Muscle of leg (tissue), 11 donors: ENCODE data around the gene OSBP2. TPM values are rescaled to one million over a fixed set of nuclear protein-coding genes. Genes with fewer than 3 reads are reported as not detected.

Experiments
- DNase-seq: peaks from one replicate; pipeline ENCODE4 v3.0.0; 2013
- H3K27ac ChIP-seq: one replicate; pipeline ENCODE4 v1.5.1; 2013; ENCODE audit warnings: mild to moderate bottlenecking, low read length, control low read depth
- H3K27me3 ChIP-seq: one replicate; pipeline ENCODE4 v1.6.1; 2013; ENCODE audit warnings: low read length; ENCODE audit not compliant: control insufficient read depth, insufficient read depth
- H3K36me3 ChIP-seq: one replicate; pipeline ENCODE4 v1.6.1; 2013; ENCODE audit warnings: low read length; ENCODE audit not compliant: control insufficient read depth, insufficient read depth
- H3K4me1 ChIP-seq: one replicate; pipeline ENCODE4 v1.6.1; 2013; ENCODE audit warnings: low read length; ENCODE audit not compliant: control insufficient read depth, insufficient read depth
- H3K4me3 ChIP-seq: one replicate; pipeline ENCODE4 v1.5.1; 2013; ENCODE audit warnings: low read length, control low read depth
- H3K9me3 ChIP-seq: replicated peaks from 2 replicates; pipeline ENCODE4 v1.6.1; 2013; ENCODE audit warnings: low read depth, low read length; ENCODE audit not compliant: control insufficient read depth
- WGBS: methylation state at CpG from one replicate; pipeline ENCODE4 v1.1.5; 2013; ENCODE audit warnings: missing lambda C conversion rate; ENCODE audit not compliant: insufficient coverage; 5-methylcytosine and 5-hydroxymethylcytosine counted together
- polyA plus RNA-seq, 8 donors: library from polyadenylated mRNA; unstranded; fragments of 120-200 nt; gene quantifications; one replicate each; pipeline versions ENCODE4 v1.2.1 to v1.2.3, GENCODE V29; 2013; ENCODE audit warnings: inconsistent platforms in 1 of 8, low replicate concordance in 1 of 8; ENCODE audit not compliant: insufficient read length in 8 of 8, insufficient read depth in 1 of 8
- total RNA-seq: library from RNA; stranded (reverse); fragments of 120-200 nt; gene quantifications from one replicate; pipeline ENCODE4 v1.2.4, GENCODE V29; 2013

OSBP2 gene
- total and polyA plus RNA-seq, 9 donors: 2.7 to 7.5 (median 4.5) TPM

- Histone ChIP-seq H3K36me3 (peaks cover 90% of the 10 kb centered on the region), H3K4me3 (no peak overlapping the region), H3K27ac (no peak overlapping the region), H3K4me1 (no peaks in the 10 kb centered on the region), H3K27me3 (no peaks in the 10 kb centered on the region), H3K9me3 (no peaks in the 10 kb centered on the region)
- no peak for DNase-seq
- 92% methylated on average over 10 of the region's 11 CpGs for WGBS
Observed at GRCh38 chr22:30941363-30941740, 246.7 kb downstream of the OSBP2 start.

GRCh38 chr22:30943368-30943767 lies 248.7 kb downstream of the OSBP2 start:
- no peaks in the 10 kb centered on the region for H3K9me3 ChIP-seq
- no peak overlapping the region for H3K27ac ChIP-seq
- 71% methylated on average over 1 of the region's 3 CpGs for WGBS
- no peak for DNase-seq
- H3K27me3 ChIP-seq: no peaks in the 10 kb centered on the region
- H3K36me3 ChIP-seq: peaks cover 89% of the 10 kb centered on the region
- H3K4me3 ChIP-seq: no peak overlapping the region
- H3K4me1 ChIP-seq: peaks cover 5% of the 10 kb centered on the region

- 93% methylated on average over 1 of the region's 4 CpGs for WGBS
Observed at GRCh38 chr22:30944986-30945385, 250.3 kb downstream of the OSBP2 start.

GRCh38 chr22:30945653-30946052 lies 251.0 kb downstream of the OSBP2 start:
- H3K9me3 ChIP-seq: no peaks in the 10 kb centered on the region
- DNase-seq: no peak
- WGBS: 100% methylated on average over 1 of the region's 2 CpGs
- H3K36me3 ChIP-seq: peaks cover 92% of the 10 kb centered on the region
- H3K27me3 ChIP-seq: no peaks in the 10 kb centered on the region
- H3K4me1 ChIP-seq: peaks cover 5% of the 10 kb centered on the region
- H3K27ac ChIP-seq: no peak overlapping the region
- H3K4me3 ChIP-seq: no peak overlapping the region

More at GRCh38 chr22:30944986-30945385, 250.3 kb downstream of the OSBP2 start:
- Histone ChIP-seq H3K36me3 (peaks cover 92% of the 10 kb centered on the region), H3K4me3 (no peak overlapping the region), H3K27ac (no peak overlapping the region), H3K4me1 (peaks cover 5% of the 10 kb centered on the region), H3K9me3 (no peaks in the 10 kb centered on the region), H3K27me3 (no peaks in the 10 kb centered on the region)
- DNase-seq: no peak

GRCh38 chr22:30946354-30946753 lies 251.7 kb downstream of the OSBP2 start:
- H3K27ac ChIP-seq: no peak overlapping the region
- WGBS: 74% methylated on average over 7 of the region's 7 CpGs

GRCh38 chr22:30947173-30947815 lies 252.6 kb downstream of the OSBP2 start:
- no peaks in the 10 kb centered on the region for H3K9me3 ChIP-seq
- peak; percentile 34 for DNase-seq
- H3K27ac ChIP-seq: no peak overlapping the region
- peaks cover 88% of the 10 kb centered on the region for H3K36me3 ChIP-seq
- H3K4me1 ChIP-seq: peaks cover 7% of the 10 kb centered on the region
- H3K27me3 ChIP-seq: no peaks in the 10 kb centered on the region
- 49% methylated on average over 4 of the region's 5 CpGs for WGBS
- H3K4me3 ChIP-seq: no peak overlapping the region

More at GRCh38 chr22:30946354-30946753, 251.7 kb downstream of the OSBP2 start:
- H3K36me3 ChIP-seq: peaks cover 91% of the 10 kb centered on the region
- H3K9me3 ChIP-seq: no peaks in the 10 kb centered on the region
- peaks cover 5% of the 10 kb centered on the region for H3K4me1 ChIP-seq
- no peak overlapping the region for H3K4me3 ChIP-seq
- no peaks in the 10 kb centered on the region for H3K27me3 ChIP-seq
- DNase-seq: no peak

- Histone ChIP-seq H3K27me3 (no peaks in the 10 kb centered on the region), H3K4me3 (no peak overlapping the region), H3K27ac (no peak overlapping the region), H3K9me3 (no peaks in the 10 kb centered on the region), H3K36me3 (peaks cover 88% of the 10 kb centered on the region), H3K4me1 (peaks cover 9% of the 10 kb centered on the region)
- WGBS: 26% methylated on average over 2 of the region's 2 CpGs
- peak; percentile 86 for DNase-seq
Observed at GRCh38 chr22:30947816-30948454, 253.3 kb downstream of the OSBP2 start.

GRCh38 chr22:30948930-30949342 lies 254.3 kb downstream of the OSBP2 start:
- H3K4me1 ChIP-seq: peaks cover 9% of the 10 kb centered on the region
- H3K9me3 ChIP-seq: no peaks in the 10 kb centered on the region
- no peak overlapping the region for H3K4me3 ChIP-seq
- no peaks in the 10 kb centered on the region for H3K27me3 ChIP-seq
- no peak overlapping the region for H3K27ac ChIP-seq
- peaks cover 87% of the 10 kb centered on the region for H3K36me3 ChIP-seq
- whole genome bisulfite sequencing: 38% methylated on average over 3 of the region's 3 CpGs
- no peak for DNase-seq

- Histone ChIP-seq H3K27ac (no peak overlapping the region), H3K4me3 (no peak overlapping the region), H3K9me3 (no peaks in the 10 kb centered on the region), H3K36me3 (peaks cover 78% of the 10 kb centered on the region), H3K4me1 (peaks cover 9% of the 10 kb centered on the region), H3K27me3 (no peaks in the 10 kb centered on the region)
- no peak for DNase-seq
- 73% methylated on average over 5 of the region's 7 CpGs for WGBS
Observed at GRCh38 chr22:30949934-30950660, 255.4 kb downstream of the OSBP2 start.

- no peaks in the 10 kb centered on the region for H3K27me3 ChIP-seq
- no CpG with 5 or more reads among the region's 2 CpGs for WGBS
- H3K27ac ChIP-seq: no peak overlapping the region
- peaks cover 4% of the 10 kb centered on the region for H3K4me1 ChIP-seq
- DNase-seq: peak; percentile 51
- no peak overlapping the region for H3K4me3 ChIP-seq
- peaks cover 54% of the 10 kb centered on the region for H3K36me3 ChIP-seq
- H3K9me3 ChIP-seq: no peaks in the 10 kb centered on the region
Observed at GRCh38 chr22:30953206-30953605, 258.5 kb downstream of the OSBP2 start.
